Brain pericyte (primary cell): ENCODE data around the gene HYLS1.
"Not testable (repeated sequence)": the region's sequence is repeated elsewhere in the genome, so short reads cannot be mapped to it uniquely, and the experiment has no call there.

Experiments used
- DNase-seq: peaks from one replicate; pipeline ENCODE4 v3.0.0-alpha.2; 2012; ENCODE audit warnings: low read depth, low spot score

The HYLS1 gene

GRCh38 chr11:125903711-125904659, 16.5 kb downstream of the HYLS1 start, which contains the start of gene DDX25:
DDX25 (plus strand) TSS chr11:125904508; CDS start chr11:125904518, 10 bp downstream.
- no peak for DNase-seq

DNA sequence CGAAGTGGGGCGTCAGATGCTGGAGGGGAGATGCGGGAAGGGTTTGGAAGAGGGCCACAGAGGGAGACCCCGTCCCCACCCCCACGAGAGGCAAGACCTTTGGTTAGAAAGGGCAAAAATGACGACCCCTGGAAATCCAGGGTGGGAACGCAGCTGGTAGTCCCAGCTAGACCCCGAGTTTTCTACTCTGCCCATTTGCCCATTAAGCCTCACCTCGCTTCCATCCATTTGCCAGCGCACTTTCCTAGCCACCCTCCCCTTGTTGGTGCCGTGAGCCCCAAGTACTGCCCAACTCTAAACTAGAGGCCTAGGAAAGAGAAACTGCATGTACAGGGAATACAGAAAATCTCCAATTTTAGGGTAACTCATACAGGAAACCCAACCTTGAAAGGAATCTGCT, 17.2 kb downstream of the HYLS1 start:
- DNase-seq: no peak

DNA sequence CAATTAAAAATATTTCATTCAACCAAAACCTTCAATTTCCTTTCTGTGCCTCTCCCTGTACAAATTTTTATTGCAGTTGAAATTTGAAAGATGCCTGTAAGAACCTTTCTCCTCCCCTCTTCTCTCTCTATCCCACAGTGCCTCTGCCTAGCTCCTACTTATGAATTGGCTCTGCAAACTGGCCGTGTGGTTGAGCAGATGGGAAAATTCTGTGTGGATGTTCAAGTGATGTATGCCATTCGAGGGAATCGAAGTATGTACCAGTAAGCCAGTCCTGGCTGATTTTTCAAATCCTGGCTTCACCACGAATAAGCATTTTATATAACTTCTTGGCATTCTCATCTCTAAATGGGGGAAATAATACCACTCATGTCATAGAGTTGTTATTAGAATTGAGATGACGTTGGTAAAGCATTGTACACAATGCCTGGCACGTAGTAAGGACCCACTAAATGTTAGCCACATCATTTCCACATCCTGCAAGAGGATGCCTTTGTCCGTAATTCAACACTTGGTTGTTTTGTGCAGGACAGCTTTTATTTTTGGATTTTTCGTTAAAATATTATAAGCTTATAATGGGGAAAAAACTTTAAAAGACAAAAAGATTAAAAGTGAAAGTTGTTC, 22.9 kb downstream of the HYLS1 start:
- DNase-seq: no peak

DNA sequence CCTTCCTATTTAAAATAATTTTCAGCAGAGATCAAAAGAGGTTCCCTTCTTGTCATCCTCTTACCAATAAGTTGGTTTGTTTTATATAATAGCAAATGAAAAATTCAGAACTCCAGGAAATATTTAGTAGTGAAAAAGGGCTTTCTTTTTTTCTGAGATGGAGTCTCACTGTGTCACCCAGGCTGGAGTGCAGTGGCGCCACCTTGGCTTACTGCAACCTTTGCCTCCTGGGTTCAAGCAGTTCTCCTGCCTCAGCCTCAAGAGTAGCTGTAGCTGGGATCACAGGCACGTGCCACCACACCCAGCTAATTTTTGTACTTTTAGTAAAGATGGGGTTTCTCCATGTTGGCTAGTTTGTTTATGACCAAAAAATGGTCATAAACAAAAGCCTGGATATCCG, 27.1 kb downstream of the HYLS1 start:
- DNase-seq: not testable (repeated sequence)

DNA sequence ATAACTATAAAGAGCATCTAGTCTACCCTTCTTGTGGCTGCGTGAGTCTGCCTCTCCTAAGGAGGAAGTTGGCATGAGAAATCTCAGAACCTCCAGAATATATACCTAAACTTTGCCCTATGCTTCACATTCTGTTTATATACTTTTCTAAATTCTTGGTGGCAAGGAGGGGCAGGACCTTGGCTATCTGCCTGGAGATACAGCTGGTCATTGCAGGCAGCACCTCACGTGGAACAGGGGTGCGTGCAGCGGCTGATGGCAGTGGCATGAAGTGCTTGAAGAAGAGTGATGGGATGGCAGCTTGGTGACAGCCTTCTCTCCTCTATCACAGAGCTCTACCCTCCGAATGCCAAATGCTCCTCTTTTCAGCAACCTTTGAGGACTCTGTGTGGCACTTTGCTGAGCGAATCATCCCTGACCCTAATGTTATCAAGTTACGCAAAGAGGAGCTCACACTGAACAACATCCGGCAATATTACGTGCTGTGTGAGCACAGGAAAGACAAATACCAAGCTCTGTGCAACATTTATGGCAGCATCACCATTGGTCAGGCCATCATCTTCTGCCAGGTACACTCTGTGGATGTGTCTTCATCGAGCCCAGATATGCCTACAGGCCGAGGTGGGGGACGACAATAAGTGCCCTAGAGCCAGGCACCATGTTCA, 29.3 kb downstream of the HYLS1 start:
- DNase-seq: no peak

- DNase-seq: no peak
Observed at GRCh38 chr11:125918140-125918840, 30.8 kb downstream of the HYLS1 start.

DNA sequence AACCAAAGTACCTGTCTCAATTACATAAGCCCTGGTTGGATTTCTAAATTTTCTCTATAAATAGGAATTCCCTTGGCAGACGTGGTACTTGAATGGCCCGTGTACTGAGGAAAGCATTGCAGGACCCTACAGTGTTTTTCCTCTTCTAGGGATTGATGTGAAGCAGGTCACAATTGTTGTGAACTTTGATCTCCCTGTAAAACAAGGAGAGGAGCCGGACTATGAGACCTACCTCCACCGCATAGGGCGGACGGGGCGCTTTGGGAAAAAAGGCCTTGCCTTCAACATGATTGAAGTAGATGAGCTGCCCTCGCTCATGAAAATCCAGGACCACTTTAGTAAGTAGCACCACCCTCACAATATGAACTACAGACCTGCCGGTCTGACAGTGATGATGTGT, 33.6 kb downstream of the HYLS1 start:
- no peak for DNase-seq

- no peak for DNase-seq
Observed at GRCh38 chr11:125922156-125922555, 34.7 kb downstream of the HYLS1 start.

DNA sequence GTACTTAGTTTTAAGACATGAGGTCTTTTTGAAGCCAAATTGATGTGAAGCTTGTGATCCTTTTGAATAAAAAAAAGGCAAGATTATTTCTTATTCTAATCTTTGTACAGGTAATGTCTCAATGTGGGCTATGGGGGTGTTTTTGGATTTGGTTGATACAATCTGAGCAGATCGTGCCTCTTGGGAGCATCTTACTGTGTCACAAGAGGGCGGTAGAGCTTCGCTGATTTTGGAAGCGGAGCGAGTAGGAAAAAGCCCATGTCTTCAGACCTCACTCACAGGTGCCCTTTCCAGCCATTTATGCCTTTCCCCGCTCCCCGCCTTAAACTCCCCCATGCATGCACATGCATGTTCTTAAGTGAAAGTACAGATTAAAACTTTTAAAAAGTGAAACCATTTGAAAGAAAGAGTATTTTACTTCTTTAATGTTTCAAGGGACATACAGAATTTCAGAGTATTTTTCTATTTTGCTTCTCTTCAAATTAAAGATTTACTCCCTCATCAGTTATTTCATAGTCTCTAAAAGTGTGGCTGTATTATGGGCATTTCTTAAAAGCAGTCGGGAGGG, 35.6 kb downstream of the HYLS1 start:
- DNase-seq: no peak

GRCh38 chr11:125923633-125924032, 36.2 kb downstream of the HYLS1 start:
- DNase-seq: no peak

DNA sequence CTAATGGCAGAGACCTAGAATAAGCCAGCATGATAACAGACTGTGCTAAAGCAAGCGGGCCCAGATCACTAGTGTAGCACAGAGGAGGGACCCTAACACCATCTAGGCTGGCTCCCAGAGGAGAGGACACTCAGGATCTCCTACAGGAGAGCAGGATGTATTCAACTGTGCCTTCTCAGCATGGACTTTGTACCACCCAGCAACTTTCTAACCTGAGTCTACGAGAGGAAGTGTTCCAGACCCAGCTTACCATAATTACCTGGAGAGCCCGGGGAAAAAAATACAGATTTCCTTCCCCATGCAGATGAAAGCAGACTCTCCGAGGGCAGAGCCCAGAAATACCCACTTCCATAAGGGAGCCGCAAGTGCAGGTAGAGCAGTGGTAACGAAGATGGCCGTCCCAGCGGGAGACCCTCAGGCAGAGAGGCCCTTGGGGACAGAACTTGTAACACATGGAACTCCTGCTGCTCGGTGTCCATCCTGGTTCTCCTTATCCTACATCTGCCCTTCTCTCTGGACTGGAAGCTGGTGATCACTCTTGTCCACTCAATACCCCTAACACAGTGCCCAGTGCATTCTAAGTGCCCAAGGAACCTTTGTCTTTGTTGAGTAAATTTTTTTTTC, 37.0 kb downstream of the HYLS1 start:
- no peak for DNase-seq

- no peak for DNase-seq
Observed at GRCh38 chr11:125925247-125925740, 37.8 kb downstream of the HYLS1 start.

DNA sequence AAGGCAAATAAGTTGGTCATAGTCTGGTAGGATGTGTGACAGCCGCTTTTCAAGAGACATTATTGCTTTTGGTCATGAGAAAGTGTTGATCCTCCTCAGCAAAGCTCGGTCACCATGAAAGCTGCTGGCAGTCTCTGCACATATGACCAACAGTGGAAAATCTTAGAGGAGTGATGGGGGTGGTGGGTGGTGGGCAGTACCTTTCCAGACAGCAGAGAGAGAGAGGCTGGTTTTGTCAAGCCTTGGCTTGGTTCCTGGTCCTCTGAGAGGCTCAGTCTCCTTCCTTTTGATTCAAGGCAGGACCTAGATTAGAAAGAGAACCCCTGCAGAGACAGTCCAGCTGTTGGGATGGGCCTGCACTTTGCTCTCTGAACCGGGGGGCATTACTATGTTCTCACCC, 38.3 kb downstream of the HYLS1 start:
- DNase-seq: no peak

- no peak for DNase-seq
Observed at GRCh38 chr11:125926682-125927081, 39.2 kb downstream of the HYLS1 start.

DNA sequence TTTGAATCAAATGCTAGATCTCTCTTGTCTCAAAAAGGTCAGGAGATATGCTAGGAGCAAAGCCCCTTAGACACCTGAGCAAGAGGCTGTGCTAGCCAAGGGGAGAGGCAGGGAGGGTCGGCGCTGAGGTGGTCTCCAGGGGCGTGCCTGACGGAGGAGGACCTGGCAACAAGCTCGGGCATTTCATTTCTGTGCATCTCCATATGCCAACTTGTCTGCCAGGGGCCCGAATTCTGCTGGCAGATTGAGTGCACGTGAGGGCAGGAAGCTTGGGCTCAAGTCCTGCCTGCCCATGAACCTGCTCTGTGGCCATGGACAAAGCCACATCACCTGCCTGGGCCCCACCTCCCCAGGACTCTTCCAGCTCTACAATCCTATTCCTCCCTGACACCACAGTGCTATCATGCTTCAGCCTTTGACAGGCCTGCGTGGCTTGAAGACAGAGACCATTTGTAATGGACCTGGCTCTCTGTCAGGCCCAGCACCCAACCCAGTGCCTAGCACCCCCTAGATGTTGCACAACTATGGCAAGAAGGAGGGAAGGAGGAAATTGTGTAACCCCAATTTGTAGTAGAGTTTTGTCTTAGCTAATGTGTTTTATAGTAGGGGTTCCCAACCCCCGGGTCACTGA, 42.1 kb downstream of the HYLS1 start:
- DNase-seq: no peak

DNA sequence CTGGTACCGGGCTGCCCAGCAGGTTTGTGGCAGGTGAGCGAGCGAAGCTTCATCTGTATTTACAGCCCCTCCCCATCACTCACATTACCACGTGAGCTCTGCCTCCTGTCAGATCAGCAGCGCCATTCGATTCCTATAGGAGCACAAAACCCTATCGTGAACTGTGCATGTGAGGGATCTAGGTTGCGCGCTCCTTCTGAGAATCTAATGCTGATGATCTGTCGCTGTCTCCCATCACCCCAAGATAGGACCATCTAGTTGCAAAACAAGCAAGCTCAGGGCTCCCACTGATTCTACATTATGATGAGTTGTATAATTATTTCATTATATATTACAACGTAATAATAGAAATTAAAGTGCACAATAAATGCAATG, 42.6 kb downstream of the HYLS1 start:
- DNase-seq: no peak

- DNase-seq: no peak
Observed at GRCh38 chr11:125931116-125931515, 43.6 kb downstream of the HYLS1 start.

DNA sequence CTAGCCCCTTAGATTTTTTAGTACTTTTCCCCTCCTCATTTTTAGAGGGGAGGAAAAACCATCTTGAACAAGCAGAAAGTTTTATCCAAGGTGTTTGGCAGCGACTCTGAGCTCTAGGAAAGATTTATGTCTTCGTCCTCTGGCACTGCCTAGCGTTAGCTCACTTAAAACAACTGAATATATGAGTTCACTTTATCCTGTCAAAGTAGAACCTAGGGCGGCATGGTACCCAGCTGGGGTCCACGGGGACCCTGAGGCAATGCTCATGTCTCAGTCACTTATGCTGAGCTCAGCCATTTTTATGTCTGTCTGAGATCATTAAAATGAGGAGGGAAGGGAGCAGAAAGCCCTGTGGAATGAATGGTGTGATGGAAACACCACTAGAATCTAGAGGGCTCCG, 44.2 kb downstream of the HYLS1 start:
- DNase-seq: no peak

DNA sequence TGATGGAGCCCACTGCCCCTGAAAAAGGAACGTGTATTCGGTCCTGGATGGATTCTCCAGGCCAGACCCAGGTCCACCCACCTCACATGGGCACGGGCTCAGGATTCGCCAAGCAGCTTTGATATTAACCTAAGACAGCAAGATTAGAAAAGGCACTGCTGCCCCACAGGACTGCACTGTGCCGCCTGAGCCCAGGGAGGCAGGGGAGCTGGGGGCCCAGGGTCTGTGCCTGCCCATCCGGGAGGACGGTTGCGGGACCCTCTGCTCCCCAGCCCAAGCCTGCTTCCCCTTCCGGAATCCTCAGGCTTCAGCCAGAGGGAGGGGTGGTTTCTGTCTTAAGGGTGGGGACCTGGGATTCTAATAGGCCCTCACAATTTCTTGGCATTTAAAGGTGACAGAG, 44.8 kb downstream of the HYLS1 start:
- DNase-seq: no peak

- no peak for DNase-seq
Observed at GRCh38 chr11:125933030-125933813, 45.8 kb downstream of the HYLS1 start.
